C4-2B (cell line): Measurements from ENCODE around the gene TTC34.

Experiments used
- CTCF ChIP-seq: fragments of 450-650 bp; conservative IDR thresholded peaks from 2 replicates; pipeline ENCODE4 v1.5.1; 2017; ENCODE audit warnings: mild to moderate bottlenecking
- ZFX ChIP-seq: fragments of 450-650 bp; IDR thresholded peaks from 2 replicates; pipeline ENCODE4 v1.6.1; 2017

- no peak for TF ChIP-seq CTCF
- TF ChIP-seq ZFX: no peak
Measured at GRCh38 chr1:2611031-2611501, 190.4 kb downstream of the TTC34 start.
